ENCODE measurements around the gene MDH2. TPM values are rescaled to one million over a fixed set of nuclear protein-coding genes. Genes with fewer than 3 reads are reported as not detected.
"Not testable (repeated sequence)": the region's sequence is repeated elsewhere in the genome, so short reads cannot be mapped to it uniquely, and the experiment has no call there.

The MDH2 gene
- total and polyA plus RNA-seq, 8 donors: 41.1 to 227 (median 85.3) TPM

- no peaks in the 10 kb centered on the region for H3K9me3 ChIP-seq
- peaks cover 0 to 4% (median 0%) of the 10 kb centered on the region in 3 donors for H3K27me3 ChIP-seq
- 79 to 98% (median 81%) methylated on average over 3 of the region's 3 CpGs for WGBS, 5 donors
- no peak overlapping the region for H3K27ac ChIP-seq
- intact Hi-C loops (cut with DNase I; ENCODE audit: low total_unique reads): no loop called here
- TF ChIP-seq CTCF (IDR thresholded peaks at IDR 0.05) (no peak), POLR2A (IDR thresholded peaks at IDR 0.05) (no peak), EP300 (IDR thresholded peaks at IDR 0.05) (no peak), POLR2AphosphoS5 (IDR thresholded peaks at IDR 0.05) (no peak)
- no peak overlapping the region for H3K4me3 ChIP-seq
- H3K36me3 ChIP-seq: no peaks in the 10 kb centered on the region
- H3K4me1 ChIP-seq: no peaks in the 10 kb centered on the region
- no peak for DNase-seq
Measured at GRCh38 chr7:76095908-76096307, 48.0 kb downstream of the MDH2 start.

GRCh38 chr7:76101693-76102437 is 54.0 kb downstream of the MDH2 start:
- WGBS, 5 donors: 82 to 92% (median 86%) methylated on average over 12 of the region's 12 CpGs
- H3K36me3 ChIP-seq; H3K27me3 ChIP-seq; DNase-seq; intact Hi-C loops (cut with DNase I; ENCODE audit: low total_unique reads); H3K4me1 ChIP-seq; H3K9me3 ChIP-seq; H3K4me3 ChIP-seq; H3K27ac ChIP-seq: not testable (repeated sequence)

- intact Hi-C loops (cut with DNase I; ENCODE audit: low total_unique reads); H3K4me3 ChIP-seq; DNase-seq; H3K27me3 ChIP-seq; H3K9me3 ChIP-seq; H3K36me3 ChIP-seq; H3K27ac ChIP-seq: not testable (repeated sequence)
- WGBS, 5 donors: 94 to 100% (median 97%) methylated on average over 2 of the region's 2 CpGs
- H3K4me1 ChIP-seq: peaks cover 0 to 12% (median 9%) of the 10 kb centered on the region in 4 donors
Measured at GRCh38 chr7:76103788-76104187, 55.9 kb downstream of the MDH2 start.

GRCh38 chr7:76106130-76106529 is 58.2 kb downstream of the MDH2 start:
- H3K4me3 ChIP-seq; H3K36me3 ChIP-seq; H3K27ac ChIP-seq; H3K27me3 ChIP-seq; H3K9me3 ChIP-seq; intact Hi-C loops (cut with DNase I; ENCODE audit: low total_unique reads): not testable (repeated sequence)
- peak; percentile 8 to 36 for DNase-seq
- WGBS, 5 donors: 73 to 83% (median 81%) methylated on average over 6 of the region's 6 CpGs
- peaks cover 0 to 18% (median 9%) of the 10 kb centered on the region in 4 donors for H3K4me1 ChIP-seq

- DNase-seq: no peak
- 79 to 88% (median 82%) methylated on average over 5 of the region's 5 CpGs for WGBS, 5 donors
- peaks cover 0 to 18% (median 9%) of the 10 kb centered on the region in 4 donors for H3K4me1 ChIP-seq
- TF ChIP-seq POLR2A (IDR thresholded peaks at IDR 0.05) (no peak), POLR2AphosphoS5 (IDR thresholded peaks at IDR 0.05) (no peak), EP300 (IDR thresholded peaks at IDR 0.05) (no peak), CTCF (IDR thresholded peaks at IDR 0.05) (no peak)
- no peaks in the 10 kb centered on the region for H3K36me3 ChIP-seq
- no peak overlapping the region for H3K27ac ChIP-seq
- no peaks in the 10 kb centered on the region for H3K27me3 ChIP-seq
- intact Hi-C loops (cut with DNase I; ENCODE audit: low total_unique reads): no loop called here
- no peaks in the 10 kb centered on the region for H3K9me3 ChIP-seq
- H3K4me3 ChIP-seq: no peak overlapping the region
Measured at GRCh38 chr7:76106893-76107292, 59.0 kb downstream of the MDH2 start.

GRCh38 chr7:76108540-76109233 is 60.8 kb downstream of the MDH2 start:
- H3K36me3 ChIP-seq: no peaks in the 10 kb centered on the region
- TF ChIP-seq EP300 (IDR thresholded peaks at IDR 0.05): no peak
- no peak for TF ChIP-seq POLR2AphosphoS5 (IDR thresholded peaks at IDR 0.05)
- TF ChIP-seq POLR2A (IDR thresholded peaks at IDR 0.05): no peak
- no peak for TF ChIP-seq CTCF (IDR thresholded peaks at IDR 0.05)
- intact Hi-C loops (cut with DNase I; ENCODE audit: low total_unique reads): no loop called here
- 26 to 40% (median 32%) methylated on average over 11 of the region's 11 CpGs for WGBS, 5 donors
- H3K4me1 ChIP-seq: peaks cover 0 to 18% (median 9%) of the 10 kb centered on the region in 4 donors
- peak overlapping the region; percentile 20 to 74 (median 66) for H3K27ac ChIP-seq
- no peaks in the 10 kb centered on the region for H3K9me3 ChIP-seq
- peak; percentile 76 to 77 for DNase-seq
- H3K4me3 ChIP-seq: no peak overlapping the region
- no peaks in the 10 kb centered on the region for H3K27me3 ChIP-seq

- intact Hi-C loops (cut with DNase I; ENCODE audit: low total_unique reads): not testable (repeated sequence)
- WGBS, 5 donors: 86 to 94% (median 91%) methylated on average over 9 of the region's 9 CpGs
Measured at GRCh38 chr7:76113042-76113630, 65.2 kb downstream of the MDH2 start.

GRCh38 chr7:76114742-76115141 is 66.8 kb downstream of the MDH2 start:
- H3K27me3 ChIP-seq; DNase-seq; intact Hi-C loops (cut with DNase I; ENCODE audit: low total_unique reads); H3K4me1 ChIP-seq; H3K36me3 ChIP-seq; H3K27ac ChIP-seq; H3K9me3 ChIP-seq; H3K4me3 ChIP-seq: not testable (repeated sequence)
- 83 to 100% (median 94%) methylated on average over 1 of the region's 1 CpG for WGBS, 5 donors

More at GRCh38 chr7:76113042-76113630, 65.2 kb downstream of the MDH2 start:
- H3K9me3 ChIP-seq, H3K4me3 ChIP-seq, H3K27me3 ChIP-seq, DNase-seq, H3K36me3 ChIP-seq, H3K27ac ChIP-seq: not testable (repeated sequence)
- peaks cover 0 to 12% (median 4%) of the 10 kb centered on the region in 4 donors for H3K4me1 ChIP-seq

Measured in stomach (tissue), 9 donors.